ENCODE results near the gene OMA1.
A peak's percentile ranks its signal among the peaks of the same experiment; 100 is the strongest.

Gene OMA1

DNA sequence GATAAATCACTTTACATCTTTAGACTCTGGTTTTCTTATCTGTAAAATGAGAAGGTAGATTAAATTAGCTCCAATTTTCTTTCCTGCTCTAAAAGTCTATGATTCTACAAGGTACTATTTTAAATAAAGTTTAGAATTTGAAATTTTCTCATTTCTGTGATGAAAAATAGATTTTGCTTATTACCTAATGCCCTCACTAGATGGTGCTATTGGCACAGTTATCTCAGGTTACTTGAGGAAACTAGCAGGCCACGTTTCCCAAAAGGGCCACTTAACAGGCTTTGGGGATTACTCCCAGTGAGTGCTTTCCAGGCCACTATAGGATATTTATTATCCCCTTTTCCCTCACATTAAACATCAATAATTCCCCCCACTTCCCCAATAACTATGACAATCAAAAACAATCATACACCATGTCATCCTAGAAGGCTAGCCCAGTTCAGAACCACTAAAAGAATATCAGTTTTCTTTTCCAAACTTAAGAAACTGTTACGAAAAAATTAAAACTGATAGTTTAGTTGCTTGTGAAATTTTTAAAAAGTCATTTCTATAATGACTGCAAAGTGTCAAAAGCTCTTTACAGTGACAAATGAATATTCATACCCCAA is 30.6 kb downstream of the OMA1 start:
- intact Hi-C loops (cut with DNase I; ENCODE audit: low total_unique reads) = loop anchor here (2.0 kb wide), 1 partner anchor 137 kb away; no protein-coding TSS in a partner anchor
- Histone ChIP-seq H3K36me3 (peaks cover 0 to 34% (median 9%) of the 10 kb centered on the region in 3 donors), H3K4me3 (no peak overlapping the region), H3K9me3 (peaks cover 0 to 3% (median 0%) of the 10 kb centered on the region in 3 donors), H3K27ac (no peak overlapping the region), H3K4me1 (no peaks in the 10 kb centered on the region), H3K27me3 (no peaks in the 10 kb centered on the region)
- TF ChIP-seq, protein P1, sequence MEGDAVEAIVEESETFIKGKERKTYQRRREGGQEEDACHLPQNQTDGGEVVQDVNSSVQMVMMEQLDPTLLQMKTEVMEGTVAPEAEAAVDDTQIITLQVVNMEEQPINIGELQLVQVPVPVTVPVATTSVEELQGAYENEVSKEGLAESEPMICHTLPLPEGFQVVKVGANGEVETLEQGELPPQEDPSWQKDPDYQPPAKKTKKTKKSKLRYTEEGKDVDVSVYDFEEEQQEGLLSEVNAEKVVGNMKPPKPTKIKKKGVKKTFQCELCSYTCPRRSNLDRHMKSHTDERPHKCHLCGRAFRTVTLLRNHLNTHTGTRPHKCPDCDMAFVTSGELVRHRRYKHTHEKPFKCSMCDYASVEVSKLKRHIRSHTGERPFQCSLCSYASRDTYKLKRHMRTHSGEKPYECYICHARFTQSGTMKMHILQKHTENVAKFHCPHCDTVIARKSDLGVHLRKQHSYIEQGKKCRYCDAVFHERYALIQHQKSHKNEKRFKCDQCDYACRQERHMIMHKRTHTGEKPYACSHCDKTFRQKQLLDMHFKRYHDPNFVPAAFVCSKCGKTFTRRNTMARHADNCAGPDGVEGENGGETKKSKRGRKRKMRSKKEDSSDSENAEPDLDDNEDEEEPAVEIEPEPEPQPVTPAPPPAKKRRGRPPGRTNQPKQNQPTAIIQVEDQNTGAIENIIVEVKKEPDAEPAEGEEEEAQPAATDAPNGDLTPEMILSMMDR (IDR thresholded peaks at IDR 0.05) = peak; percentile 58 to 82
- DNase-seq = peak in 1 of 2 donors; percentile 25

DNA sequence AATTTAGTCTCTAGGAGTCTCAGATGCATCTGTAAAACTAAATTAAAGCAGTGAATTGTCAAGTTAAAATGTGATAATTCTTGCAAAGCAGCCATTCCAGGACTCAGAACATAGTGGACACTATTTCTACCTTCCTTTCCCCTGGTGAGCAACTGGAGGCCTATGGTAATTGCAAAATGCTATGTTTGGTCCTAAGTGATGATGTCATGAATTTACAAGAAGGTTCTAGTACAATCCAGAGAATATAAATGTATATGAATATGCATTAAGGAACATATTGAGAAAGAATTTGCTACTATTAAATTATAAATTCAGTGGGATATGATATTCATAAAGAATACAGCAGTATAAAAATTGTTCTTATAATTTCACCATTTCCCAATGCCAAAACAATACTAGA is 32.6 kb downstream of the OMA1 start:
- Histone ChIP-seq H3K4me3 (no peak overlapping the region), H3K9me3 (peaks cover 0 to 3% (median 0%) of the 10 kb centered on the region in 3 donors), H3K27ac (no peak overlapping the region), H3K4me1 (no peaks in the 10 kb centered on the region), H3K27me3 (no peaks in the 10 kb centered on the region), H3K36me3 (peaks cover 0 to 38% (median 9%) of the 10 kb centered on the region in 3 donors)
- intact Hi-C loops (cut with DNase I; ENCODE audit: low total_unique reads) = loop anchor here (5.0 kb wide), 1 partner anchor 33 kb away; the partner anchor contains the start of gene OMA1
- TF ChIP-seq, protein P1 (IDR thresholded peaks at IDR 0.05) = no peak
- DNase-seq = no peak

DNA sequence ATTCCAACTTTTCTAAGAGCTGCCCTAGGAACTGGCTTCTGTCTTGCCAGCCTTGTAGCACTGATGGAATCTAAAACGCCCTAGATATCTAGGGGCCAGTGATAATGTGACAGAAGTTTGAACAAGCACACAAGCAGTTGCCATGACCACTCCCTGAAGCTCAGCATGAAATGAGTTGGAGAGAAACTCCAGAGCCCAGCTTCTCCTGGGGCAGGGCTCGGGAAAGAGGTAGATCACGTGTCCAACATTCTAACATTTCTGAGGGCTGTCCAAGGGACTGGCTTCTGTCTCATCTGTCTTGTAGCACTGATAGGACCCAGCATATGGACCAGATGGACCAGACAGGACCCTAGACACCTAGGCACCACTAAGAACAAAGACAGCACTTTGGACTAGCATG is 37.9 kb downstream of the OMA1 start:
- DNase-seq = no peak
- TF ChIP-seq, protein P1 (IDR thresholded peaks at IDR 0.05) = no peak
- Histone ChIP-seq H3K4me3 (no peak overlapping the region), H3K36me3 (peaks cover 11 to 47% (median 29%) of the 10 kb centered on the region in 3 donors), H3K9me3 (peaks cover 0 to 3% (median 0%) of the 10 kb centered on the region in 3 donors), H3K27me3 (no peaks in the 10 kb centered on the region), H3K27ac (no peak overlapping the region), H3K4me1 (no peaks in the 10 kb centered on the region)
- intact Hi-C loops (cut with DNase I; ENCODE audit: low total_unique reads) = no loop called here

DNA sequence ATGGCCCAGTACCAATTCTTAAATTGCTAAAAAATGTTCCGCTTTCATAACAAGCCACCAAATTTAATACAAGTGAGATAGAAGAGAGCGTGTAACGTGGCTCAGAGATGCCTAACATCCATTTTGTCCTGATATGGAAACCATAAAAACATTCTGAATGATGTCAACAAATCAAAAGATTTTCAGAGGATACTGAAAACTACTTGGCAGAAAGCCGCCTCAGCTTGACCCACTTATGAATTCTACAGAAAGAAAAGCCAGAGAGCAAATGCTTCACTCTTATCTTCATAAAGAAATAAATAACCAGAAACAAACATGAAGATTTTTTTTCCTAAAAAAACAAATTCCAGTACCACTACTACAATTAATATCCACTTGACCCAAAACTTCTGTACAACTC is 41.2 kb downstream of the OMA1 start:
- intact Hi-C loops (cut with DNase I; ENCODE audit: low total_unique reads) = no loop called here
- Histone ChIP-seq H3K36me3 (peaks cover 11 to 50% (median 26%) of the 10 kb centered on the region in 3 donors), H3K27me3 (no peaks in the 10 kb centered on the region), H3K4me3 (no peak overlapping the region), H3K4me1 (no peaks in the 10 kb centered on the region), H3K9me3 (no peaks in the 10 kb centered on the region), H3K27ac (no peak overlapping the region)
- no peak for DNase-seq
- TF ChIP-seq, protein P1 (IDR thresholded peaks at IDR 0.05) = no peak

DNA sequence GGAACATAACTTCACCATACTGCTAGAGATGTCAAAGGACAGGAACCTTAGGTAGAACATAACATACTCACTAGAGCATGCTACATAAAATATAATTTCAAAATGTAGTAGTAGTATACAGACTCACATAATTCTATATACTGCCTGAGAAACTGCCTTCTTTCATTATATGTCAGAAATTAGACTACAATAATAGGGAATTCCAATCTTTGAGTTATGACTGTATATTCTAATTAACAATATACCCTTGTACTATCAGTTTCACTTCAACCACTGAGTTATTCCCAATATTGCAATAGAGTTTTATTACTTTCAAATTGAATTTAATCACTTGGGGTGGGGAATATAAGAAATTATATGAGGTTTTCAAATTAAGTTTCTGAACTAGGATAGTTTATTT is 44.0 kb downstream of the OMA1 start:
- Histone ChIP-seq H3K4me1 (no peaks in the 10 kb centered on the region), H3K27ac (no peak overlapping the region), H3K4me3 (no peak overlapping the region), H3K9me3 (no peaks in the 10 kb centered on the region), H3K27me3 (no peaks in the 10 kb centered on the region), H3K36me3 (peaks cover 0 to 39% (median 18%) of the 10 kb centered on the region in 3 donors)
- intact Hi-C loops (cut with DNase I; ENCODE audit: low total_unique reads) = no loop called here
- no peak for DNase-seq
- TF ChIP-seq, protein P1 (IDR thresholded peaks at IDR 0.05) = no peak

Data from tibial artery (tissue), 4 donors.